Measurements from ENCODE around the gene SOST. TPM values are rescaled to one million over a fixed set of nuclear protein-coding genes. Genes with fewer than 3 reads are reported as not detected.
"Not testable (repeated sequence)": the region's sequence is repeated elsewhere in the genome, so short reads cannot be mapped to it uniquely, and the experiment has no call there.

Gene SOST
- total RNA-seq = not detected

GRCh38 chr17:43758497-43759174, at the start of gene SOST:
Gene SOST (minus strand): TSS chr17:43758791. CDS start chr17:43758741, 50 bp downstream.
- POLR2A ChIA-PET = no interaction called here
- DNase-seq = no peak
- Mint-ChIP-seq H3K4me1 (ENCODE audit: low read depth) (no peaks in the 10 kb centered on the region), H3K9me3 (no peaks in the 10 kb centered on the region), H3K27me3 (peaks cover 31% of the 10 kb centered on the region), H3K36me3 (no peaks in the 10 kb centered on the region), H3K4me3 (no peak within 1 kb of the TSS), H3K27ac (no peak within 1 kb of the TSS)
- intact Hi-C loops (cut with micrococcal nuclease) = no loop called here
- CTCF ChIA-PET = interaction anchor here (0.5 to 13.6 kb wide), 13 partner anchors 8 to 183 kb away, joined by 3 to 582 read pairs (median 5); no protein-coding TSS in a partner anchor

DNA sequence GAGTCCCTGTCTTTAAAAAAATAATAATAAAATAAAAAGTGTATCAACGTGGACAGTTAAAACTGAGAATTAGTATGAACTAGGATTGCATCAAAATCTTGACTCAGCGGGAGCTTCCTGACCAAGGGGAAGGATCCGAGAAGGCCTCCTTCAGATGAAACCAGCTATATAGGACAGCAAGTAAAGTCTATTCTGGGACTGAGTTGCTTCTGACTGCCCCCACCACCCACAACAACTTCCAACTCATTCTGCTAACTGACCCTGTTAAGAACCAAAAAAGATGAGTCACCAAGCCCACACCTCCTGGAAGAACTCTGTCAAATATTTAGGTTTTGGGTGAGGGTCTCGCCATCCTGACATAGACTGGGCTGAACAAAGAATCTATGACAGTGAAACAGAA, 49.5 kb upstream of the SOST start:
- CTCF ChIA-PET = interaction anchor here (1.0 kb wide), 1 partner anchor 38 kb away, joined by 3 read pairs; no protein-coding TSS in a partner anchor
- Mint-ChIP-seq H3K9me3 (no peaks in the 10 kb centered on the region), H3K27me3 (peaks cover 16% of the 10 kb centered on the region)

DNA sequence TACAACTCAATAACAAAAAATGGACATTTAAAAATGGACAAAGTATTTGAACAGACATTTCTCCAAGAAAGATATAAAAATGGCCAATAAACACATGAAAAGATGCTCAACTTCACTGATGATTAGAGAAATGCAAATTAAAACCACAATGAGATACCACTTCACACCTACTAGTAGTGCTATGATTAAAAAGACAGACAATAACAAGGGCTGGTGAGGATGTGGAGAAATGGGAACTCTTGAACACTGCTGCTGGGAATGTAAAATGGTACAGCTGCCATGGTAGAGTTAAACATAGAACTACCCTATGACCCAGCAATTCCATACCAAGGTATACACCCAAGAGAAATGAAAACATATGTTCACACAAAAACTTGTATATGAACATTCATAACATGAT, 46.5 kb upstream of the SOST start:
- intact Hi-C loops (cut with micrococcal nuclease) = no loop called here
- POLR2A ChIA-PET = no interaction called here
- CTCF ChIA-PET = no interaction called here
- Mint-ChIP-seq H3K9me3 (no peaks in the 10 kb centered on the region), H3K36me3 (no peaks in the 10 kb centered on the region), H3K27me3 (peaks cover 23% of the 10 kb centered on the region), H3K4me1 (ENCODE audit: low read depth) (no peaks in the 10 kb centered on the region), H3K4me3 (no peak overlapping the region), H3K27ac (no peak overlapping the region)
- no peak for DNase-seq

More for the DNA sequence above, 49.5 kb upstream of the SOST start:
- Mint-ChIP-seq H3K27ac (no peak overlapping the region), H3K36me3 (no peaks in the 10 kb centered on the region), H3K4me3 (no peak overlapping the region), H3K4me1 (ENCODE audit: low read depth) (no peaks in the 10 kb centered on the region)
- intact Hi-C loops (cut with micrococcal nuclease) = no loop called here
- DNase-seq = no peak
- POLR2A ChIA-PET = no interaction called here

DNA sequence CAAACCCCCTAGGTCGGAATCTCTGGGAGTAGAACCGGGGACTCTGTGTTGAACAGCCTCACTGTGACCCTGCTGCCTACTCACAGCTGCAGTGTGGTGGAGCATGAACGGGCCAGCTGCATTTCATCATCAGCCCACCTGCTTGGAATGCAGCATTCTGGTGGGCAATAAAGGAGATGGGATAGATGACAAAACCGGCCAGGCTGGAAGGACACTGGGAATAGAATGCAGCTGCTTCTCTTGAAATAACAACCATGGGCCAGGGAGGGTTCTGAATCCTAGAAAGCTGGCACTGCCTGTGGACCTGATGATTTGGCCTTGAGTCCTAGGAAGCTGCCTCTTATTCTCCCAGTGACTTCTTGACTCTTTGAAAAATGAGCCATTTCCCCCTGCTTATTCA, 45.2 kb upstream of the SOST start:
- no peaks in the 10 kb centered on the region for H3K36me3 Mint-ChIP-seq
- intact Hi-C loops (cut with micrococcal nuclease) = no loop called here

GRCh38 chr17:43801844-43802243, 43.3 kb upstream of the SOST start:
- H3K9me3 Mint-ChIP-seq = no peaks in the 10 kb centered on the region
- H3K27me3 Mint-ChIP-seq = peaks cover 27% of the 10 kb centered on the region
- DNase-seq = no peak

More for the DNA sequence above, 45.2 kb upstream of the SOST start:
- no peaks in the 10 kb centered on the region for H3K4me1 Mint-ChIP-seq (ENCODE audit: low read depth)
- H3K27me3 Mint-ChIP-seq = peaks cover 23% of the 10 kb centered on the region
- no peak overlapping the region for H3K4me3 Mint-ChIP-seq
- no peaks in the 10 kb centered on the region for H3K9me3 Mint-ChIP-seq
- ChIA-PET POLR2A (no interaction called here), CTCF (no interaction called here)
- H3K27ac Mint-ChIP-seq = no peak overlapping the region
- DNase-seq = no peak

DNA sequence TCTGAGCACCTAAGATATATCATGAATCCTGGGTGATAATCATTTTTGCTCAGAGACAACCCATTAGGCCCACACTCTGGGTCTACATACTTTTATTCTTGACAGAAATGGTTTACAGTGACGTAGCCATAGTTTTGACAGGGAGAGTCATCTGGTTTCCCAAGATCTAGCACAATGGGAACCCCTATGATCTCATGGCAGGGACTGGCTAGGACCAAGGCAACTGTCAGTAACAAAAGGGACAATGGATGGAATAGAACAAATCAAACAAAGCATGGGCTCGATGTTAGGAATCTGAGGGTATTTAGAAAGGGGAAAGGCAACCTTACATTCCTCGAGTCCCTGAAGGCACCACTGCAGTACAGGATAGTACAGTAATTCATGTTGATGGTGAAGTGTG, 42.1 kb upstream of the SOST start:
- Mint-ChIP-seq H3K4me1 (ENCODE audit: low read depth) (no peaks in the 10 kb centered on the region), H3K36me3 (no peaks in the 10 kb centered on the region), H3K9me3 (no peaks in the 10 kb centered on the region), H3K27me3 (peaks cover 28% of the 10 kb centered on the region), H3K4me3 (no peak overlapping the region), H3K27ac (no peak overlapping the region)
- ChIA-PET POLR2A (no interaction called here), CTCF (interaction anchor here (1.1 to 1.4 kb wide), 3 partner anchors 34 to 106 kb away, joined by 3 to 5 read pairs (median 3); partner anchors contain the start of gene SOST)
- intact Hi-C loops (cut with micrococcal nuclease) = no loop called here
- no peak for DNase-seq

More at GRCh38 chr17:43801844-43802243, 43.3 kb upstream of the SOST start:
- no peak overlapping the region for H3K27ac Mint-ChIP-seq
- no peaks in the 10 kb centered on the region for H3K36me3 Mint-ChIP-seq
- ChIA-PET POLR2A (no interaction called here), CTCF (interaction anchor here (1.1 to 1.4 kb wide), 2 partner anchors 36 to 43 kb away, joined by 3 to 5 read pairs; partner anchors contain the start of gene SOST)
- H3K4me3 Mint-ChIP-seq = no peak overlapping the region
- no peaks in the 10 kb centered on the region for H3K4me1 Mint-ChIP-seq (ENCODE audit: low read depth)
- intact Hi-C loops (cut with micrococcal nuclease) = no loop called here

DNA sequence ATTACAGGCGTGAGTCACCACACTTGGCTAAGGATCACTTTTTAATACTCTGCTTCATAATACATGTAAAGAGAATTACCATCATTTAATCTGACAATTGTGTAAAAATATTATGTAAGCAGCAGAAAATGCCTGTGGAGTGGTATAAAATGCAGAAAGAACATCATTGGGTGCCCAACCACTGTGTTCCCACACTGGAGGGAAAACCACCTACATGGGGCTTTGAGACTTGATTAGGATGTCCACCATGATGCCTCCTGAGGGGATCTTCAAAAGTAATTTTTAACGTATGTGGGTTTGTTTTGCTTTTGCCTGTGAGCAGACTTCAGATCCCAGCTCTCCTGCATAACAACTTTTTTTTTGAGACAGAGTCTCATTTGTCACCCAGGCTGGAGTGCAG, 40.5 kb upstream of the SOST start:
- DNase-seq = no peak
- H3K27ac Mint-ChIP-seq = no peak overlapping the region
- CTCF ChIA-PET = no interaction called here
- no peaks in the 10 kb centered on the region for H3K9me3 Mint-ChIP-seq
- H3K36me3 Mint-ChIP-seq = no peaks in the 10 kb centered on the region
- POLR2A ChIA-PET = no interaction called here
- intact Hi-C loops (cut with micrococcal nuclease) = no loop called here
- peaks cover 22% of the 10 kb centered on the region for H3K27me3 Mint-ChIP-seq
- H3K4me3 Mint-ChIP-seq = no peak overlapping the region
- H3K4me1 Mint-ChIP-seq (ENCODE audit: low read depth) = no peaks in the 10 kb centered on the region

- H3K9me3 Mint-ChIP-seq; intact Hi-C loops (cut with micrococcal nuclease); H3K36me3 Mint-ChIP-seq; DNase-seq; H3K4me3 Mint-ChIP-seq; H3K4me1 Mint-ChIP-seq (ENCODE audit: low read depth); H3K27ac Mint-ChIP-seq; POLR2A ChIA-PET: not testable (repeated sequence)
- H3K27me3 Mint-ChIP-seq = peaks cover 18% of the 10 kb centered on the region
- CTCF ChIA-PET = interaction anchor here (0.9 kb wide), 1 partner anchor 103 kb away, joined by 3 read pairs; no protein-coding TSS in a partner anchor
Measured at GRCh38 chr17:43798024-43798423, 39.4 kb upstream of the SOST start.

- intact Hi-C loops (cut with micrococcal nuclease); H3K4me1 Mint-ChIP-seq (ENCODE audit: low read depth); H3K9me3 Mint-ChIP-seq; H3K27ac Mint-ChIP-seq; POLR2A ChIA-PET; CTCF ChIA-PET; DNase-seq; H3K4me3 Mint-ChIP-seq; H3K36me3 Mint-ChIP-seq: not testable (repeated sequence)
- H3K27me3 Mint-ChIP-seq = peaks cover 12% of the 10 kb centered on the region
Measured at GRCh38 chr17:43792668-43793067, 34.1 kb upstream of the SOST start.

DNA sequence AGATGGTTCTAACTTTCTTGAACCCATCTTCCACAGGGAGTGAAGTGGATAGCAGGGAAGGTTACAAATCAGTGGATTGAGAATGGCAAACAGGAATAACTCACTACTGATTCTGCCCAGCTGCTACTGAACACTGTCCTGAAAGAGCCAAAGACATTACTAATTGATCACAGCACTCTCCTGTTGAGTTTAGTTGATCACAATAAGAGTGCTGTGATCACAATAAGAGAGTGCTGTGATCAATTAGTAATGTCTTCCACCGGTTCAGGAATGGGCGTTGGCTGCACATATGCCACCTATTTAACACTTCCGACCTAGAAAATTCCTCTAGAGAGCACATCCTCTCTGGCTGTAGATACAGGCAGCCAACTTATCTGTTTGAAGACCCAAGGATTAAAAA, 33.0 kb upstream of the SOST start:
- Mint-ChIP-seq H3K27me3 (peaks cover 6% of the 10 kb centered on the region), H3K36me3 (no peaks in the 10 kb centered on the region), H3K9me3 (no peaks in the 10 kb centered on the region), H3K27ac (no peak overlapping the region), H3K4me1 (ENCODE audit: low read depth) (peaks cover 7% of the 10 kb centered on the region), H3K4me3 (no peak overlapping the region)
- POLR2A ChIA-PET = no interaction called here
- intact Hi-C loops (cut with micrococcal nuclease) = no loop called here
- CTCF ChIA-PET = no interaction called here
- no peak for DNase-seq

DNA sequence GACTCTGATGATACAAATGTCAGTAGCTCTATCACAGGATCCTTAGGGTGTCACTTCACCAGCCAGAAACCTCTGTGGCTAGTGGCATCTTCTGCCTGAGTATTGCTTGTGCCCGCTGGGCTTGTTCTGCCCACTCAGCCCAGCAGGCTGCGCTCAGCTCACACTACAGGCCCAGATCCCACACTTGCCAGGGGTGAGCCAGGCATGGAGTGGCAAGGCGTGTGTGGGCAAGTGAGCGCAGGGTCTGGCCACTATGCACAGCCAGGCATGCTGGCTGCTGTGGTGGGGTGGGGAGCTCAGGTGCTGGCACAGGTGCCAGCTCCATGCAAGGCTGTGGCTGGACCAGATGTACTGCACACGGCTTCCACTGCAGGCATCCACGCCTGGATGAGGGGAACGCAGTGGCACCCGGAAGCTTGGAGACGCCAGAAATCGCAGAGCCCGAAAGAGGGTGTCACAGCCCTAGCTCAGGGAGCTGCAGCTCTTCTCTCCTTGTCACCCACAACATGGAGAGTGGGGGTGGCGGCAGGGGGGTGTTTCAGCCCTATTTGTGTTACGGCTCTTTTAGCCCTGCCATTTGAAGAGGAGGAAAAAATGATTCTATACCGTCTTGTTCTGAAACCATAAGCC, 31.8 kb upstream of the SOST start:
- POLR2A ChIA-PET = no interaction called here
- Mint-ChIP-seq H3K36me3 (no peaks in the 10 kb centered on the region), H3K27me3 (peaks cover 3% of the 10 kb centered on the region), H3K4me1 (ENCODE audit: low read depth) (peaks cover 7% of the 10 kb centered on the region), H3K27ac (no peak overlapping the region), H3K4me3 (no peak overlapping the region), H3K9me3 (no peaks in the 10 kb centered on the region)
- CTCF ChIA-PET = interaction anchor here (0.8 to 1.2 kb wide), 4 partner anchors 23 to 56 kb away, joined by 3 to 5 read pairs (median 4); partner anchors contain the start of gene CD300LG
- no peak for DNase-seq
- intact Hi-C loops (cut with micrococcal nuclease) = no loop called here

DNA sequence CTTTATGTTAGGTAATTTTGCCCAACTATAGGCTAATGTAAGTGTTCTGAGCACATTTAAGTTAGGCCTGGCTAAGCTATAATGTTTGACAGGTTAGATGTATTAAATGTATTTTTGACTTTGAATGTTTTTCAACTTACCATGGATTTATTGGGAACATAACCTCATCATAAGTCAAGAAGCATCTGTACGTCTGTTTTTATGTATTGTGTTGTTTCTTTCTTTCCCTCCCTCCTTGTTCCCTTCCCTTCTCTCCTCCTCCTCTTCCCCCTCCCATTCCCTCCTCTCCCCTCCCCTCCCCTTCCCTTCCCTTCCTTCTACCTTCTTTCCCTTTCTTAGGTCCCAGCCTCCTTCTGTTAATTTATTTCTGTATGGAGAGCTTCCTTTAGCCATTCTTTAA, 30.9 kb upstream of the SOST start:
- Mint-ChIP-seq H3K27ac (no peak overlapping the region), H3K4me3 (no peak overlapping the region), H3K36me3 (no peaks in the 10 kb centered on the region), H3K4me1 (ENCODE audit: low read depth) (peaks cover 11% of the 10 kb centered on the region), H3K27me3 (peaks cover 1% of the 10 kb centered on the region), H3K9me3 (no peaks in the 10 kb centered on the region)
- intact Hi-C loops (cut with micrococcal nuclease) = loop anchor here (10.0 kb wide), 1 partner anchor 55 kb away; the partner anchor contains the start of gene CD300LG
- ChIA-PET POLR2A (no interaction called here), CTCF (interaction anchor here (0.8 to 1.2 kb wide), 4 partner anchors 22 to 57 kb away, joined by 3 to 5 read pairs (median 4); partner anchors contain the start of gene CD300LG)
- no peak for DNase-seq

Data from activated CD4-positive, alpha-beta memory T cell treated with anti-CD3 and anti-CD28 coated beads for 36 hours (primary cell).